ENCODE data around the gene ELP2.
"Not testable (repeated sequence)": the region's sequence is repeated elsewhere in the genome, so short reads cannot be mapped to it uniquely, and the experiment has no call there.

The ELP2 gene

DNA sequence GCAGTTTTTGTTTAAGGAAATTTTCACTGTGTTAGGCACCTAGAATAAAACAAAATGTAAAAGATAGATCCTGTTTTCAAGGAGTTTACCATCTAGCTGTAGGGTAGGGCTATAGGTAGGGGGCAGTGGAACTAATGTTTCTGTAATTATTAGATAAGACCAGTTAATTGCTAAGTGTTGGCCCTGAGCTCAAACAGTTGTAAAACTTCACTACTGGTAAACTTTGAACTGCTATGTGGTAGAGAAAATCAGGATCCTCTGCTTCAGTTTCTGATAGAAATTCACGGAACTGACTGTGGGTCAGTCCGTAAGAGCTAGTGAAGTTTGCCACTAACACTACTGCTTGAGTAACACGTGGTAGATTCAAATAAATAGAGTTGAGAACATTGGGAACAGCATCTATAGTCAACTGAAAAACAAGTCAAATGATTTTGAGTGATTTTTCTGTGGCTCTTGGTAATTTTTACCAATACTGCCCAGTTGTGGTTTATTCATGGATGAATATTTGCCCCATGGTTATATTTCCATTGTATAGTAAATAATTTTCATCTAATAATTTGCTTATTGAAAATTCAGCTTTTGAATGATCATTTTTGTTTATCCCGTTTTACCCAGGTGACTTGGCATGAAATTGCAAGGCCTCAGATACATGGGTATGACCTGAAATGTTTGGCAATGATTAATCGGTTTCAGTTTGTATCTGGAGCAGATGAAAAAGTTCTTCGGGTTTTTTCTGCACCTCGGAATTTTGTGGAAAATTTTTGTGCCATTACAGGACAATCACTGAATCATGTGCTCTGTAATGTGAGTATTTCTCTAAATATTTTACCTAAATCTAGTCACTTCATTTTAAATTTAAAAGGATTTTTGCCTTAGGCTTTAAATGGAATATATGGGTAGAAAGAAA lies 26.4 kb downstream of the ELP2 start:
- peaks cover 11 to 37% of the 10 kb centered on the region in 2 donors for H3K4me1 Mint-ChIP-seq
- H3K4me3 Mint-ChIP-seq = no peak overlapping the region
- DNase-seq (no peak), ATAC-seq (replicated peaks) (no peak)
- H3K27me3 Mint-ChIP-seq = no peaks in the 10 kb centered on the region
- peaks cover 44 to 65% of the 10 kb centered on the region in 2 donors for H3K36me3 Mint-ChIP-seq
- H3K9me3 Mint-ChIP-seq = no peaks in the 10 kb centered on the region
- no peak overlapping the region for H3K27ac Mint-ChIP-seq

DNA sequence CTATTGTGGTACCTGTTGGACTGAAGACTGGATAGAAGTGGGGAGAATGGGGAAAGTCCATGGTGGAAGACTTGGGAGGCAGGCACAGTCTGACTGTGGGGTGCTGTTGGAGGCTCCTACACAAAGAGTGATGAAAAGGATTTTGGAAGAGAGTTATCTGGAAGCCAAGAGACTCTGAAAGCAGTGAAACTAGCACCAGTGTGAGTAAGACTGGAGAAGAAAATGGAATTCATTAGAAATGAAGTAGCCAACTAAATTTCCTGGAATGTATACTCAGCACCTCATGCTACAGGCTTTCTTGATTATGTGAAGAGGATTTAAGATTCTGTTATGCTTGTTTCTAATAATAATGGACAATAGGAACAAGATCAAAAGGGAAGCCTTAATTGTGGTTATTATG lies 27.7 kb downstream of the ELP2 start:
- Mint-ChIP-seq H3K9me3 (no peaks in the 10 kb centered on the region), H3K27me3 (no peaks in the 10 kb centered on the region), H3K36me3 (peaks cover 40 to 61% of the 10 kb centered on the region in 2 donors), H3K27ac (peak overlapping the region; percentile 38), H3K4me1 (peaks cover 8 to 35% of the 10 kb centered on the region in 2 donors), H3K4me3 (no peak overlapping the region)
- DNase-seq = no peak
- no peak for ATAC-seq (replicated peaks)

DNA sequence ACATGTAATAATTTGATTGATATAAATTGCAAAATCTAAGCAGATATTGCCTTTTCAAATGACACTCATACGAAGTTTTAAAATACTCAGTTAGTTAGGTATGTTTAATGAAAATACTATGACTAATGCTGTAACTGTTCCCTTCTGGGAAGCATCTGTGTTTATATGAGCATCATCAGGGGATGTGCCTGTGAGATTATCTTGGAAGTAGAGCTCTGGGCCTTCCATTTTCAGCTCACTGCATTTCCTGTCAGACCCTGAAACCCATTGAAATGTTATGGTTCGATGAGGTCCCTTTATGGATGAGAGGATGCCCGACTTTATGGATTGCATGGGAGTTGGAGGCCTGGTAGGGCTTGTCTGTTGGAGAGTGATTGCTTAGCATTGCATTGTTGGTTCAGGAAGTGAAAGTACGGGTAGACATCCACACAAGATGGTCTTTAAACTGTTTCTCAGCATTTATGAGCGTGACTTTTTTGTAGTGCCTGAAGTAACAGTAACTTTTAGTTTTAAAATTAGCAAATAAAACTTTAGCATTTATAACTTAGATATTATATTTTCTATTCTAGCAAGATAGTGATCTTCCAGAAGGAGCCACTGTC lies 28.7 kb downstream of the ELP2 start:
- H3K27ac Mint-ChIP-seq = peak overlapping the region; percentile 56
- ATAC-seq (replicated peaks) (peak in 1 of 2 donors; percentile 36), DNase-seq (no peak)
- H3K27me3 Mint-ChIP-seq = no peaks in the 10 kb centered on the region
- peaks cover 34 to 56% of the 10 kb centered on the region in 2 donors for H3K36me3 Mint-ChIP-seq
- peaks cover 8 to 27% of the 10 kb centered on the region in 2 donors for H3K4me1 Mint-ChIP-seq
- no peak overlapping the region for H3K4me3 Mint-ChIP-seq
- H3K9me3 Mint-ChIP-seq = no peaks in the 10 kb centered on the region

DNA sequence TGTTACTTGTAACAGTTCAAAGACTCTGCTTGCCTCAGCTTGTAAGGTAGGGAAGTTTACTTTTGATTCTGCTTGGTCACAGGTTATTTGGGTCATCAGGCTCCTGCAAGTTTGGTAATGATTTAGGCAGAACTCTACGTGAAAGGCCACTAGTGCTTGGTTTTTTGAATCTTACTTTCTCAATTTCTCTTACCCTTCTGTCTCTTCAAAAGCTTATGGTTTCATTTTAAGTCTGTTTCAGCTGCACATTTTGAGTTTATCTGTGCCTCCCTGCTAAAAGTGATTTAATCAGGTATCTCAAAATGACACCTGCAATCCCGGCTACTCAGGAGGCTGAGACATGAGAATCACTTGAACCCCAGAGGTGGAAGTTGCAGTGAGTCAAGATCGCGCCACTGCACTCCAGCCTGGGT lies 31.3 kb downstream of the ELP2 start:
- Mint-ChIP-seq H3K27ac (no peak overlapping the region), H3K9me3 (no peaks in the 10 kb centered on the region), H3K4me3 (no peak overlapping the region), H3K4me1 (peaks cover 6 to 27% of the 10 kb centered on the region in 2 donors), H3K27me3 (no peaks in the 10 kb centered on the region), H3K36me3 (peaks cover 36 to 58% of the 10 kb centered on the region in 2 donors)
- ATAC-seq (replicated peaks) (no peak), DNase-seq (no peak)

DNA sequence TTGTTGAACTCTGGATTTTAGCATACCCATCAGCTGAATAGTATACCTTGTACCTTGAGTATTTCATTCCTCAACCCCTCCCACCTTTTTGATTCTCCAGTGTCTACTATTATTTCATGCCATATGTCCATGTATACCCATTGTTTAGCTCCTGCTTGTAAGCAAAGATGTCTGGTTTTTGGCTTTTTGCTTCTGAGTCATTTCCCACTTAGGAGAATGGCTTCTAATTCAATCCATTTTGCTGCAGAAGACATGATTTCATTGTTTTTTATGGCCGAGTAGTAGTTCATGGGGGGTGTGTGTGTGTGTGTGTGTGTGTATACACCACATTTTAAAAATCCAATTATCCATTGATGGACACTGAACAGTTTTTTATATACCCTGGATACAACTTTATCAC lies 33.3 kb downstream of the ELP2 start:
- no peak overlapping the region for H3K27ac Mint-ChIP-seq
- H3K4me3 Mint-ChIP-seq = no peak overlapping the region
- H3K27me3 Mint-ChIP-seq = no peaks in the 10 kb centered on the region
- H3K9me3 Mint-ChIP-seq = no peaks in the 10 kb centered on the region
- ATAC-seq (replicated peaks) (no peak), DNase-seq (no peak)
- H3K4me1 Mint-ChIP-seq = peaks cover 5 to 13% of the 10 kb centered on the region in 2 donors
- H3K36me3 Mint-ChIP-seq = peaks cover 34 to 49% of the 10 kb centered on the region in 2 donors

DNA sequence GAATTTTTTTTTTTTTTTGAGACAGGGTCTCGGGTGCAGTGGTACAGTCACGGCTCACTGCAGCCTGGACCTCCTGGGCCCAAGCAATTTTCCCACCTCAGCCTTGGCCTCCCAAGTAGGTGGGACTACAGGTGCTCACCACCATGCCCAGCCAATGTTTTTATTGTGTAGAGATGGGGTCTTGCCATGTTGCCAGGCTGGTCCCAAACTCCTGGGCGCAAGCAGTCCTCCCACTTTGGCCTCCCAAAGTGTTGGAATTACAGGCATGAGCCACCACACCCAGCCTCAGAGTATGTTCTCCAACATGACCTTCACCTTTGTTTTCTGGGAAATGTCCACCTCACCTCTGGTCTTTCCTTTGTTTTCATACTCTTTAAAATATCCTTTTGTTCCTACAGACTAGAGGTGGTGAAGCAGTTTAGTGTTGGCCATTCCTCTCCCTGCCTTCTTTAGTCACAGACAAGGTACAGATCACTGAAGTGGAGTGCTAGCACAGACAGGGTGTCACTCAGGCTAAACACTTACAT lies 38.1 kb downstream of the ELP2 start:
- peaks cover 34 to 49% of the 10 kb centered on the region in 2 donors for H3K36me3 Mint-ChIP-seq
- no peak for ATAC-seq (replicated peaks)

DNA sequence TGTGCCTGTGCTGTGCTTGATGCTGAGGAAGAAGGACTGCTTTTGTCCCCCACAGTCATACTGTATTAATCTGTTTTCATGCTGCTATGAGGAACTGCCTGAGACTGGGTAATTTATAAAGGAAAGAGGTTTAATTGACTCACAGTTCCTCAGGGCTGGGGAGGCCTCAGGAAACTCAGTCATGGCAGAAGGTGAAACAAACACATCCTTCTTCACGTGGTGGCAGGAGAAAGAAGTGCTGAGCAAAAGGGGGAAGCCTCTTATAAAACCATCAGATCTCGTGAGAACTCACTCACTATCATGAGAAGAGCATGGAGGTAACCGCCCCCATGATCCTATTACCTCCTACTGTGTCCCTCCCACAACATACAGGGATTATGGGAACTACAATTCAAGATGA lies 38.6 kb downstream of the ELP2 start:
- not testable (repeated sequence) for H3K27ac Mint-ChIP-seq; DNase-seq; H3K9me3 Mint-ChIP-seq; H3K4me1 Mint-ChIP-seq; H3K4me3 Mint-ChIP-seq; H3K27me3 Mint-ChIP-seq; ATAC-seq (replicated peaks)
- H3K36me3 Mint-ChIP-seq = peaks cover 32 to 45% of the 10 kb centered on the region in 2 donors

More for the DNA sequence above, 38.1 kb downstream of the ELP2 start:
- Mint-ChIP-seq H3K4me1 (peaks cover 0 to 5% of the 10 kb centered on the region in 2 donors), H3K27me3 (no peaks in the 10 kb centered on the region), H3K9me3 (no peaks in the 10 kb centered on the region), H3K27ac (no peak overlapping the region), H3K4me3 (no peak overlapping the region)
- DNase-seq = no peak

DNA sequence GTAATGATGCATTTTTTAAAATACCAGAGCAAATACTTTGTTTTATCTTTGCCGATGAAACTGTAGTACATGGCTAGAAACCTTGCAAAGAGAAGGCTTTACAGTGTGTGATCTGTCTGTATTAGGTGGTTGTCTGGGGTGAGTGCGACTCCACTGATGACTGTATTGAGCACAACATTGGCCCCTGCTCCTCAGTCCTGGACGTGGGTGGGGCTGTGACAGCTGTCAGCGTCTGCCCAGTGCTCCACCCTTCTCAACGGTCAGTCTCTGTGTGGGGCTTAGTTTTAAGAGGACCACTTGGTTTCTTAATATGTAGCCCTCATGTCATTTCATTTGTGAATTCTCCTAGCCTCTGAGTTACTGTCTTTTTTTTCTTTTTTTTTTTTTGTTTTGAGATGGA lies 40.2 kb downstream of the ELP2 start:
- H3K27ac Mint-ChIP-seq = no peak overlapping the region

DNA sequence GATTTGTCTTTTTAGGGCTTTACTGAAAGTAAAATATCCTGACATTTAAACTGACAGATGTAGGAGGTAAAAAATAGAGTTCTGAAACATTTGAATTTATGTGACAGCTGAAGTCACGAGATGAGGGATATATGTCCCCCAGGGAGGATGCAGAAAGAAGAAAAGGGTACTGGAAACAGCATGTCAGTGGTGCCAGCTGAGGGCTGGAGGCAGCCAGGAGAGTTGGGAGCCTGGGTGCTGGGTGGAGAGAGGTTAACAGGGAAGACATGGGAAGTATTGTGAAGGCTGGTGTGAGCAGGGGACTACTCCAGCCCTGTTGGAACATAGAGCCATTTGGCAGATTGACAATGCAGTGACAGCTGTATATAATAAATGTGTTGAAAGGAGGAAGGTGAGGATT lies 45.8 kb downstream of the ELP2 start:
- ATAC-seq (replicated peaks) (no peak), DNase-seq (no peak)
- peak overlapping the region; percentile 3 for H3K27ac Mint-ChIP-seq
- H3K27me3 Mint-ChIP-seq = no peaks in the 10 kb centered on the region
- H3K4me3 Mint-ChIP-seq = no peak overlapping the region
- no peaks in the 10 kb centered on the region for H3K9me3 Mint-ChIP-seq
- H3K4me1 Mint-ChIP-seq = peaks cover 18 to 30% of the 10 kb centered on the region in 2 donors
- H3K36me3 Mint-ChIP-seq = peaks cover 30 to 43% of the 10 kb centered on the region in 2 donors

More for the DNA sequence above, 40.2 kb downstream of the ELP2 start:
- Mint-ChIP-seq H3K9me3 (no peaks in the 10 kb centered on the region), H3K27me3 (no peaks in the 10 kb centered on the region), H3K4me3 (no peak overlapping the region), H3K36me3 (peaks cover 27 to 41% of the 10 kb centered on the region in 2 donors), H3K4me1 (peaks cover 0 to 5% of the 10 kb centered on the region in 2 donors)
- DNase-seq = no peak
- no peak for ATAC-seq (replicated peaks)

DNA sequence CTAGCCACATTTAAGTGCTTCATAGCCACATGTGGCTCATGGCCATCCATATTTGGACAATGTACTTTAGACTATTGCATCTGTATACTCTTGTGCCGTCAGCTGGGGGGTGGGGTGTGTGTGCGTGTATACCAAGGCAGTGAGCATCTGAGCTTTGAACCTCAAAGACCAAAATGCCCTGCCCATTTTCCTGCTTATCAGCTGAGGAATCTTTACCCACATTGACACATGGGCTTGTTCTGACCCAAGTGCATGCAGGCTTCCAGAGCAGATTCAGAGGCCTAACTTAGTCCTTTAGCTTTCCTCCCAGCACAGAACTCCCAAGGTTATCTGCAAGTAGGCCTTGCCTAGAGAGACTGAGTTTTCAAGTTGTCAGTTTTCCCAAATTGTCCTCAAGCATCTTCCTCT lies 46.5 kb downstream of the ELP2 start:
- no peak overlapping the region for H3K27ac Mint-ChIP-seq
- DNase-seq (no peak), ATAC-seq (replicated peaks) (no peak)
- no peaks in the 10 kb centered on the region for H3K9me3 Mint-ChIP-seq
- H3K36me3 Mint-ChIP-seq = peaks cover 26 to 37% of the 10 kb centered on the region in 2 donors
- H3K4me3 Mint-ChIP-seq = no peak overlapping the region
- peaks cover 21 to 34% of the 10 kb centered on the region in 2 donors for H3K4me1 Mint-ChIP-seq
- H3K27me3 Mint-ChIP-seq = no peaks in the 10 kb centered on the region

DNA sequence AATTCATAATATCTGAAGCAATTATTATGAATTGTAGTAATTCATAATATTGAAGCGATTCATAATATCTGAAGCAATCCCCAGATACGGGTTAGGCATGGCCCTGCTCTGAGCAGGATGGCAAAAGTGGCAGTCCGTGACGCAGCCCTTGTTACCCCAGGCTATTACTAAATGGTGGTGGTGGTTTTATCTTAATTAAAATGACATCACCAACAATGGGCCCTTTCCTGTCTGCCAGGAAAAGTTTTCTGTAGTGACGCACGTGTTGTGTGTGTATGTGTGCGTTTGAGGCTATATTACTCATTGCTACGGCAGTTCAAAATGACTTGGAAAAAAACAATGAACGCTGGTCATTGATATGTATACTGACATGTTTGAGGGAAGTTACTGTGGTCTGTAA lies 47.0 kb downstream of the ELP2 start:
- peaks cover 21 to 35% of the 10 kb centered on the region in 2 donors for H3K4me1 Mint-ChIP-seq
- H3K27me3 Mint-ChIP-seq = no peaks in the 10 kb centered on the region
- no peak overlapping the region for H3K27ac Mint-ChIP-seq

DNA sequence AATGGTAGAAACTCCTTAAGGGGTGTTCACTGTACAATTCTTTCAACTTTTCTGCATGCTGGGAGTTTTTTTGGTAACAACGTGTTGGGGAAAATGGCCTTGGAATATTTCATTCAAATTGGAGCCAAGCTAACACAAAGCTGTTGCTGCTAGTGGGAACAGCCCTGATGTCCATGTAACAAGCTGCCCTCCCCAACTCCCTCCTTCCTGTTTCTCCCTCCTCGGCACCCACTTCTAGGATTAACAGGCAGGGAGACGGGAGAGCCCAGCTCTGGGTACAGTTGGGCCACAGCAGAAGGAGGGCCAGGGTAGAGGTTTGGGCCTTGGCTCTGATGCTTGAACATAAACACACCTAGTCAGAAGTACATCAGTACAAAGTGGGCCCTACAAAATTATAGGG lies 48.2 kb downstream of the ELP2 start:
- H3K27me3 Mint-ChIP-seq = no peaks in the 10 kb centered on the region
- H3K36me3 Mint-ChIP-seq = peaks cover 21 to 31% of the 10 kb centered on the region in 2 donors
- ATAC-seq (replicated peaks) (no peak), DNase-seq (no peak)
- peaks cover 24 to 43% of the 10 kb centered on the region in 2 donors for H3K4me1 Mint-ChIP-seq
- H3K9me3 Mint-ChIP-seq = no peaks in the 10 kb centered on the region
- no peak overlapping the region for H3K4me3 Mint-ChIP-seq
- peak overlapping the region; percentile 85 for H3K27ac Mint-ChIP-seq

More for the DNA sequence above, 47.0 kb downstream of the ELP2 start:
- ATAC-seq (replicated peaks) (no peak), DNase-seq (no peak)
- Mint-ChIP-seq H3K9me3 (no peaks in the 10 kb centered on the region), H3K36me3 (peaks cover 24 to 34% of the 10 kb centered on the region in 2 donors), H3K4me3 (no peak overlapping the region)

DNA sequence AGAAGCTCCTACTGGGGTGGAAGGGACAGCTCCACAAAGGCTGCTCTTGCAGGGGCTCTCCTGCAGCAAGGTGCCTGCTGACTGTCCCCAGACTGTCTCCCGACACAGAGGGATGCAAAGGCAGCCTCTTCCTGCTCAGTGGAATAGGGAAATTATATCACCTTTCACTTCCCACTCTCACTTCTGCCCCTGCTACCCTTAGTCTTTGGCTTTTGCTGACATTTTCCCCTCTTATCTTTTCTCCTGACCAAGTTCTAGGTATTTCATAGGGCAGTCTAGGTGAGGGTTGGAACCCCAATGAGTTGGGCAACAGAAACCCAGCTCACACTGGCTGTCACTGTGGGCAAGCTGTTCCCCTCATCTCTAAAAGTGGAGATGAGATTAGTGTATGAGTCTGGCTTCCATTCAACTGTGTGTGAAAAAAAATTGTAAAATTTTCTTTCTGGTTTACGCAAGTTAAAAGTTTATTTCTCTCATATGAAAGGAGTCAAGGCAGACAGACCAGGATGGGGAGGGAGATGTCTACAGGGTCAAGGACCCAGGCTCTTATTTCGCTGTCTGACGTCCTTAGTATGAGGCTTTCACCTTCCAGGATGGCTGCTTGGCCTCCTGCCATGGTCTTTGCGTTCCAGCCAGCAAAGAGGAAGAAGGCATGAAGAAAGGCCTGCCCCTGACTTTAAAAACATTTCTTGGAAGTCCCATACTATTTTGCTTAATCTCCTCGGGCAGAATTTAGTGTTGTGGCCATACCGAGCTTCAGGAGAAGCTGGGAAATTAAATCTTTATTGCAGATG lies 50.1 kb downstream of the ELP2 start:
- Mint-ChIP-seq H3K9me3 (no peaks in the 10 kb centered on the region), H3K36me3 (peaks cover 21 to 31% of the 10 kb centered on the region in 2 donors), H3K4me1 (peaks cover 27 to 43% of the 10 kb centered on the region in 2 donors), H3K27ac (peak overlapping the region; percentile 92), H3K27me3 (no peaks in the 10 kb centered on the region), H3K4me3 (peak overlapping the region; percentile 9 to 49)
- ATAC-seq (replicated peaks) (peak; percentile 77 to 79), DNase-seq (peak; percentile 21)

DNA sequence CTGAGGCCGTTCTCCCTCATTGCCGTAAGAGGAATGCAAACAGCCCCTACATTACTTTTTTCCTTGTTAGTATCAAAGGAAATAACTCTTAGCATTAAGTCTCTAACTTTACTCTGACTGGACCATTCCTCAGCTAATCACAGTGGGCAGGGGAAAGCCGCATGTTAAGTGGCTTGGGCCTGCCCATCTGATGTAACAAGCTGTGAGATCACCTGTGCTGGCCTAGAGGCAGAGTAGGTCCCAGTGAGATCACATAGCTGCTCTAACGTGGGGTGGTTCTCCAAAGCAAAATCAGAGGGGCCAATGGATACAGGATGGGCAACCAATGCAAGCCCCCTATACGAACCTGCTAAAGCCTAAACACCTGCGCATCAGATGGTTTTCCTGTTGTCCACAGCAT lies 51.7 kb downstream of the ELP2 start:
- Mint-ChIP-seq H3K4me3 (no peak overlapping the region), H3K27me3 (peaks cover 0 to 10% of the 10 kb centered on the region in 2 donors), H3K27ac (no peak overlapping the region), H3K36me3 (peaks cover 14 to 26% of the 10 kb centered on the region in 2 donors), H3K9me3 (no peaks in the 10 kb centered on the region), H3K4me1 (peaks cover 36 to 52% of the 10 kb centered on the region in 2 donors)
- ATAC-seq (replicated peaks) (no peak), DNase-seq (no peak)

Data from stimulated activated naive B cell treated with anti-CD40 and anti-IgM and Interleukin-4, amounts not matched to agents 10 μg/mL and 1 μg/mL and 100 μg/mL, for 72 hours (primary cell).